SW 1271 (cell line): ENCODE data around the gene ATP8B2.

Experiments
- DNase-seq, 2 experiments: peaks; one replicate each; lab custom pipeline; 2025; lab: John Stamatoyannopoulos, UW

ATP8B2 gene

DNA sequence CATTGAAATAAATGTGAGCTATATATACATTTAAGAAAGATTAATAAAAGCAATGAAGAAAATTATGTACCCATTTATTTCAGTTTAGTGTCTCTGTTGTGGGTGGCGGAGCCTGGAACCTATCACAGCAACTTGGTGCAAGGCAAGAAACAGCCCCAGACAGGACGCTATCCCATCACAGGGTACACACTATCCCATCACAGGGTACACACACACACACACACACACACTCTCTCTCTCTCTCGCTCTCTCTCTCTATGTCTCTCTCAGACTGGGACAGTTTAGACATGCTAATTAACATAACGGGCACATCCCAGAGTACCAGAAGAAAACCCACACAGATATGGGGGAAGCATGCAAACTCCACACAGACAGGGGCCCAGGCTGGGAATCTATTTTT, 73.4 kb downstream of the ATP8B2 start:
- no peak for DNase-seq

DNA sequence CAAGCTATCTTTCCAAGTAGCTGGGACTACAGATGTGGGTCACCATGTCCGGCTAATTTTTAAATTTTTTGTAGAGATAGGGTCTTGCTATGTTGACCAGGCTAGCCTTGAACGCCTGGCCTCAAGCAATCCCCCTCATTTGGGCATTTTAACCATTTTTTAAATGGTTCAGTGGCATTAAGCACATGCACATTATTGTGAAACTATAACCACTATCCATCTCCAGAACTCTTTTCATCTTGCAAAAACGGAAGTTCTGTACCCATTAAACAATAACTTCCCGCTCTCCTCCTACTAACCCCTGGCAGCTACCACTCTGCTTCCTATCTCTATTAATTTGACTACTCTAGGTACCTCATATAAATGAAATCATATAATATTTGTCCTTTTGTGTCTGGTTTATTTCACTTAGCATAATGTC, 75.1 kb downstream of the ATP8B2 start:
- DNase-seq = no peak
